NB4 (cell line): ENCODE data around the gene ASB16.

Experiments used
- DNase-seq: peaks from one replicate; pipeline ENCODE4 v3.0.0; 2010; ENCODE audit warnings: low read depth
- H3K4me3 ChIP-seq: one replicate; pipeline ENCODE4 v1.5.1; 2011; ENCODE audit warnings: mild to moderate bottlenecking, low read depth, low read length, moderate library complexity
- CTCF ChIP-seq: IDR thresholded peaks from one replicate; pipeline ENCODE4 v1.5.1; 2012; ENCODE audit warnings: low read depth, low read length
- MAX ChIP-seq: IDR thresholded peaks from 2 replicates; pipeline ENCODE4 v1.6.1; 2011; ENCODE audit warnings: low read depth, low read length
- MYC ChIP-seq: IDR thresholded peaks from 2 replicates; pipeline ENCODE4 v1.6.1; 2011; ENCODE audit warnings: low read depth, low read length
- POLR2A ChIP-seq: IDR thresholded peaks from 2 replicates; pipeline ENCODE4 v1.6.1; 2011; ENCODE audit warnings: mild to moderate bottlenecking; ENCODE audit not compliant: insufficient read length; ENCODE audit errors: extremely low read depth

ASB16 gene

GRCh38 chr17:44164476-44164875 lies 6.0 kb upstream of the ASB16 start:
- DNase-seq = no peak
- no peak for TF ChIP-seq CTCF
- no peak for TF ChIP-seq POLR2A
- no peak for TF ChIP-seq MYC
- no peak for TF ChIP-seq MAX
- no peak overlapping the region for H3K4me3 ChIP-seq

- H3K4me3 ChIP-seq = no peak overlapping the region
- no peak for DNase-seq
- TF ChIP-seq MYC (no peak), MAX (no peak), POLR2A (no peak), CTCF (no peak)
Measured at GRCh38 chr17:44167181-44167861, 3.2 kb upstream of the ASB16 start.

GRCh38 chr17:44170135-44170498 lies 387 bp upstream of the ASB16 start:
- H3K4me3 ChIP-seq = no peak overlapping the region
- no peak for DNase-seq
- TF ChIP-seq MAX = no peak
- TF ChIP-seq MYC = no peak
- TF ChIP-seq POLR2A = no peak
- no peak for TF ChIP-seq CTCF

GRCh38 chr17:44171931-44172455 lies 1.5 kb downstream of the ASB16 start:
- TF ChIP-seq MAX (no peak), MYC (no peak), POLR2A (no peak), CTCF (no peak)
- no peak overlapping the region for H3K4me3 ChIP-seq
- no peak for DNase-seq

- TF ChIP-seq MAX (no peak), CTCF (no peak), POLR2A (no peak), MYC (no peak)
- DNase-seq = no peak
- H3K4me3 ChIP-seq = no peak overlapping the region
Measured at GRCh38 chr17:44174427-44174826, 3.9 kb downstream of the ASB16 start.

GRCh38 chr17:44176257-44176656 lies 5.8 kb downstream of the ASB16 start:
- no peak for DNase-seq
- H3K4me3 ChIP-seq = no peak overlapping the region
- TF ChIP-seq CTCF (no peak), MYC (no peak), POLR2A (no peak), MAX (no peak)
